ENCODE measurements around the gene SH3RF3.

The SH3RF3 gene

GRCh38 chr2:109324861-109325260 is 195.9 kb downstream of the SH3RF3 start:
- TF ChIP-seq YY1 (IDR thresholded peaks at IDR 0.05; ENCODE audit: insufficient read depth, insufficient read length) (no peak), ZNF274 (IDR thresholded peaks at IDR 0.05; ENCODE audit: low read depth, low read length) (no peak), SUZ12 (IDR thresholded peaks at IDR 0.05; ENCODE audit: extremely low read depth, insufficient read depth, insufficient read length) (no peak)
- Histone ChIP-seq H3K9me3 (ENCODE audit: insufficient read depth, low read length) (no peaks in the 10 kb centered on the region), H3K4me3 (ENCODE audit: insufficient read length, low read depth) (no peak overlapping the region), H3K36me3 (ENCODE audit: insufficient read depth, insufficient read length, low read length) (no peaks in the 10 kb centered on the region), H3K27me3 (ENCODE audit: insufficient read depth, insufficient read length) (no peaks in the 10 kb centered on the region), H3K9ac (ENCODE audit: insufficient read length, low read depth) (no peak overlapping the region), H3K4me1 (ENCODE audit: insufficient read depth, insufficient read length) (no peaks in the 10 kb centered on the region)
- DNase-seq (ENCODE audit: low read depth, low spot score), result no peak

GRCh38 chr2:109325570-109325969 is 196.6 kb downstream of the SH3RF3 start:
- no peak for TF ChIP-seq ZNF274 (IDR thresholded peaks at IDR 0.05; ENCODE audit: low read depth, low read length)
- TF ChIP-seq SUZ12 (IDR thresholded peaks at IDR 0.05; ENCODE audit: extremely low read depth, insufficient read depth, insufficient read length), result no peak
- no peak for TF ChIP-seq YY1 (IDR thresholded peaks at IDR 0.05; ENCODE audit: insufficient read depth, insufficient read length)
- no peaks in the 10 kb centered on the region for H3K9me3 ChIP-seq (ENCODE audit: insufficient read depth, low read length)
- DNase-seq (ENCODE audit: low read depth, low spot score), result no peak
- no peak overlapping the region for H3K4me3 ChIP-seq (ENCODE audit: insufficient read length, low read depth)
- H3K4me1 ChIP-seq (ENCODE audit: insufficient read depth, insufficient read length), result no peaks in the 10 kb centered on the region
- H3K27me3 ChIP-seq (ENCODE audit: insufficient read depth, insufficient read length), result no peaks in the 10 kb centered on the region
- no peaks in the 10 kb centered on the region for H3K36me3 ChIP-seq (ENCODE audit: insufficient read depth, insufficient read length, low read length)
- H3K9ac ChIP-seq (ENCODE audit: insufficient read length, low read depth), result no peak overlapping the region

- H3K4me1 ChIP-seq (ENCODE audit: insufficient read depth, insufficient read length), result no peaks in the 10 kb centered on the region
Measured at GRCh38 chr2:109326306-109326705, 197.3 kb downstream of the SH3RF3 start.

GRCh38 chr2:109330056-109330455 is 201.1 kb downstream of the SH3RF3 start:
- Histone ChIP-seq H3K4me3 (ENCODE audit: insufficient read length, low read depth) (no peak overlapping the region), H3K9ac (ENCODE audit: insufficient read length, low read depth) (no peak overlapping the region), H3K27me3 (ENCODE audit: insufficient read depth, insufficient read length) (no peaks in the 10 kb centered on the region), H3K4me1 (ENCODE audit: insufficient read depth, insufficient read length) (peaks cover 11% of the 10 kb centered on the region), H3K9me3 (ENCODE audit: insufficient read depth, low read length) (no peaks in the 10 kb centered on the region), H3K36me3 (ENCODE audit: insufficient read depth, insufficient read length, low read length) (no peaks in the 10 kb centered on the region)
- TF ChIP-seq ZNF274 (IDR thresholded peaks at IDR 0.05; ENCODE audit: low read depth, low read length) (no peak), SUZ12 (IDR thresholded peaks at IDR 0.05; ENCODE audit: extremely low read depth, insufficient read depth, insufficient read length) (no peak), YY1 (IDR thresholded peaks at IDR 0.05; ENCODE audit: insufficient read depth, insufficient read length) (no peak)
- DNase-seq (ENCODE audit: low read depth, low spot score), result no peak

More at GRCh38 chr2:109326306-109326705, 197.3 kb downstream of the SH3RF3 start:
- no peak for DNase-seq (ENCODE audit: low read depth, low spot score)
- H3K9ac ChIP-seq (ENCODE audit: insufficient read length, low read depth), result no peak overlapping the region
- H3K9me3 ChIP-seq (ENCODE audit: insufficient read depth, low read length), result no peaks in the 10 kb centered on the region
- no peak overlapping the region for H3K4me3 ChIP-seq (ENCODE audit: insufficient read length, low read depth)
- no peaks in the 10 kb centered on the region for H3K36me3 ChIP-seq (ENCODE audit: insufficient read depth, insufficient read length, low read length)
- TF ChIP-seq SUZ12 (IDR thresholded peaks at IDR 0.05; ENCODE audit: extremely low read depth, insufficient read depth, insufficient read length), result no peak
- TF ChIP-seq ZNF274 (IDR thresholded peaks at IDR 0.05; ENCODE audit: low read depth, low read length), result no peak
- no peak for TF ChIP-seq YY1 (IDR thresholded peaks at IDR 0.05; ENCODE audit: insufficient read depth, insufficient read length)
- H3K27me3 ChIP-seq (ENCODE audit: insufficient read depth, insufficient read length), result no peaks in the 10 kb centered on the region

GRCh38 chr2:109331081-109331480 is 202.1 kb downstream of the SH3RF3 start:
- no peak for DNase-seq (ENCODE audit: low read depth, low spot score)
- Histone ChIP-seq H3K4me3 (ENCODE audit: insufficient read length, low read depth) (no peak overlapping the region), H3K9ac (ENCODE audit: insufficient read length, low read depth) (no peak overlapping the region), H3K27me3 (ENCODE audit: insufficient read depth, insufficient read length) (no peaks in the 10 kb centered on the region), H3K9me3 (ENCODE audit: insufficient read depth, low read length) (no peaks in the 10 kb centered on the region), H3K4me1 (ENCODE audit: insufficient read depth, insufficient read length) (peaks cover 11% of the 10 kb centered on the region), H3K36me3 (ENCODE audit: insufficient read depth, insufficient read length, low read length) (no peaks in the 10 kb centered on the region)
- TF ChIP-seq ZNF274 (IDR thresholded peaks at IDR 0.05; ENCODE audit: low read depth, low read length) (no peak), YY1 (IDR thresholded peaks at IDR 0.05; ENCODE audit: insufficient read depth, insufficient read length) (no peak), SUZ12 (IDR thresholded peaks at IDR 0.05; ENCODE audit: extremely low read depth, insufficient read depth, insufficient read length) (no peak)

- Histone ChIP-seq H3K36me3 (ENCODE audit: insufficient read depth, insufficient read length, low read length) (no peaks in the 10 kb centered on the region), H3K27me3 (ENCODE audit: insufficient read depth, insufficient read length) (no peaks in the 10 kb centered on the region), H3K9me3 (ENCODE audit: insufficient read depth, low read length) (no peaks in the 10 kb centered on the region), H3K4me3 (ENCODE audit: insufficient read length, low read depth) (no peak overlapping the region), H3K9ac (ENCODE audit: insufficient read length, low read depth) (no peak overlapping the region), H3K4me1 (ENCODE audit: insufficient read depth, insufficient read length) (peaks cover 11% of the 10 kb centered on the region)
- DNase-seq (ENCODE audit: low read depth, low spot score), result peak; percentile 43
- TF ChIP-seq SUZ12 (IDR thresholded peaks at IDR 0.05; ENCODE audit: extremely low read depth, insufficient read depth, insufficient read length) (no peak), ZNF274 (IDR thresholded peaks at IDR 0.05; ENCODE audit: low read depth, low read length) (no peak), YY1 (IDR thresholded peaks at IDR 0.05; ENCODE audit: insufficient read depth, insufficient read length) (no peak)
Measured at GRCh38 chr2:109331896-109332848, 203.2 kb downstream of the SH3RF3 start.

- no peak overlapping the region for H3K9ac ChIP-seq (ENCODE audit: insufficient read length, low read depth)
- no peaks in the 10 kb centered on the region for H3K27me3 ChIP-seq (ENCODE audit: insufficient read depth, insufficient read length)
- peaks cover 11% of the 10 kb centered on the region for H3K4me1 ChIP-seq (ENCODE audit: insufficient read depth, insufficient read length)
- no peak for DNase-seq (ENCODE audit: low read depth, low spot score)
- no peaks in the 10 kb centered on the region for H3K36me3 ChIP-seq (ENCODE audit: insufficient read depth, insufficient read length, low read length)
- H3K4me3 ChIP-seq (ENCODE audit: insufficient read length, low read depth), result no peak overlapping the region
- TF ChIP-seq YY1 (IDR thresholded peaks at IDR 0.05; ENCODE audit: insufficient read depth, insufficient read length), result no peak
- TF ChIP-seq SUZ12 (IDR thresholded peaks at IDR 0.05; ENCODE audit: extremely low read depth, insufficient read depth, insufficient read length), result no peak
- no peak for TF ChIP-seq ZNF274 (IDR thresholded peaks at IDR 0.05; ENCODE audit: low read depth, low read length)
- H3K9me3 ChIP-seq (ENCODE audit: insufficient read depth, low read length), result no peaks in the 10 kb centered on the region
Measured at GRCh38 chr2:109332880-109333279, 203.9 kb downstream of the SH3RF3 start.

All from NT2/D1 (cell line).